ENCODE measurements around the gene MTMR10.
A peak's percentile ranks its signal among the peaks of the same experiment; 100 is the strongest.

MTMR10 gene

GRCh38 chr15:30904812-30905211 lies 86.6 kb downstream of the MTMR10 start:
- Histone ChIP-seq H3K27me3 (ENCODE audit: insufficient read depth, low read length, poor library complexity) (no peaks in the 10 kb centered on the region), H3K4me3 (ENCODE audit: low read depth in 1 of 2, low read length in 2 of 2) (peak overlapping the region in 1 of 2 experiments; percentile 68; a peak in 1 of 4 replicates), H3K79me2 (ENCODE audit: insufficient read depth, low read length) (peaks cover 19% of the 10 kb centered on the region), H3K4me1 (ENCODE audit: insufficient read depth, low read length) (peaks cover 39% of the 10 kb centered on the region), H3K9ac (ENCODE audit: low read depth, low read length) (peak overlapping the region; percentile 74; the same call in 1 of the 2 replicates), H3K27ac (ENCODE audit: low read length) (no peak overlapping the region), H3K4me2 (ENCODE audit: insufficient read depth, low read length) (peak overlapping the region; percentile 94), H4K20me1 (ENCODE audit: insufficient read depth, low read length) (no peaks in the 10 kb centered on the region), H2AFZ (ENCODE audit: low read depth, low read length) (no peak overlapping the region), H3K36me3 (ENCODE audit: insufficient read depth, low read length) (peaks cover 49% of the 10 kb centered on the region), H3K9me3 (ENCODE audit: insufficient read depth, low read length, severe bottlenecking) (no peaks in the 10 kb centered on the region)
- DNase-seq (no peak), ATAC-seq (ENCODE audit: insufficient read depth, low read depth) (no peak)
- TF ChIP-seq EZH2 (IDR thresholded peaks at IDR 0.05; ENCODE audit: borderline replicate concordance, low read depth, low read length, severe bottlenecking) (no peak), CTCF (IDR thresholded peaks at IDR 0.05; ENCODE audit: borderline replicate concordance, extremely low read depth, low read length, poor library complexity, severe bottlenecking) (no peak)

GRCh38 chr15:30903497-30904187 lies 87.8 kb downstream of the MTMR10 start, which contains the start of gene FAN1:
Gene FAN1, plus strand, starts transcription at chr15:30903915. Its CDS starts 749 bp downstream, at chr15:30904664.
- H3K79me2 ChIP-seq (ENCODE audit: insufficient read depth, low read length): peaks cover 19% of the 10 kb centered on the region
- no peaks in the 10 kb centered on the region for H4K20me1 ChIP-seq (ENCODE audit: insufficient read depth, low read length)
- peak within 1 kb of the TSS; percentile 71 for H2AFZ ChIP-seq (ENCODE audit: low read depth, low read length)
- H3K27me3 ChIP-seq (ENCODE audit: insufficient read depth, low read length, poor library complexity): no peaks in the 10 kb centered on the region
- H3K36me3 ChIP-seq (ENCODE audit: insufficient read depth, low read length): peaks cover 37% of the 10 kb centered on the region
- peak within 1 kb of the TSS; percentile 75 for H3K27ac ChIP-seq (ENCODE audit: low read length)
- peak within 1 kb of the TSS; percentile 68 to 69; a peak in 3 of 4 replicates for H3K4me3 ChIP-seq (ENCODE audit: low read depth in 1 of 2, low read length in 2 of 2)
- TF ChIP-seq EZH2 (IDR thresholded peaks at IDR 0.05; ENCODE audit: borderline replicate concordance, low read depth, low read length, severe bottlenecking): no peak
- TF ChIP-seq CTCF (IDR thresholded peaks at IDR 0.05; ENCODE audit: borderline replicate concordance, extremely low read depth, low read length, poor library complexity, severe bottlenecking): peak; percentile 44
- ATAC-seq (ENCODE audit: insufficient read depth, low read depth) (peak; percentile 97), DNase-seq (peak; percentile 88)
- peak within 1 kb of the TSS; percentile 94 for H3K4me2 ChIP-seq (ENCODE audit: insufficient read depth, low read length)
- H3K9ac ChIP-seq (ENCODE audit: low read depth, low read length): peak within 1 kb of the TSS; percentile 74
- peaks cover 39% of the 10 kb centered on the region for H3K4me1 ChIP-seq (ENCODE audit: insufficient read depth, low read length)
- no peaks in the 10 kb centered on the region for H3K9me3 ChIP-seq (ENCODE audit: insufficient read depth, low read length, severe bottlenecking)

- no peak for TF ChIP-seq EZH2 (IDR thresholded peaks at IDR 0.05; ENCODE audit: borderline replicate concordance, low read depth, low read length, severe bottlenecking)
- no peak for TF ChIP-seq CTCF (IDR thresholded peaks at IDR 0.05; ENCODE audit: borderline replicate concordance, extremely low read depth, low read length, poor library complexity, severe bottlenecking)
- ATAC-seq (ENCODE audit: insufficient read depth, low read depth) (no peak), DNase-seq (no peak)
- Histone ChIP-seq H2AFZ (ENCODE audit: low read depth, low read length) (no peak overlapping the region), H3K27me3 (ENCODE audit: insufficient read depth, low read length, poor library complexity) (no peaks in the 10 kb centered on the region), H3K4me3 (ENCODE audit: low read depth in 1 of 2, low read length in 2 of 2) (no peak overlapping the region), H3K9me3 (ENCODE audit: insufficient read depth, low read length, severe bottlenecking) (no peaks in the 10 kb centered on the region), H3K4me1 (ENCODE audit: insufficient read depth, low read length) (peaks cover 39% of the 10 kb centered on the region), H3K79me2 (ENCODE audit: insufficient read depth, low read length) (peaks cover 19% of the 10 kb centered on the region), H3K9ac (ENCODE audit: low read depth, low read length) (no peak overlapping the region), H3K36me3 (ENCODE audit: insufficient read depth, low read length) (peaks cover 35% of the 10 kb centered on the region), H4K20me1 (ENCODE audit: insufficient read depth, low read length) (no peaks in the 10 kb centered on the region), H3K27ac (ENCODE audit: low read length) (no peak overlapping the region), H3K4me2 (ENCODE audit: insufficient read depth, low read length) (peak overlapping the region; percentile 94; the same call in 1 of the 2 replicates)
Measured at GRCh38 chr15:30901889-30902288, 89.5 kb downstream of the MTMR10 start.

Data from DND-41 (cell line).